Psoas muscle (tissue), 8 donors: Measurements from ENCODE around the gene USP17L24. TPM values are rescaled to one million over a fixed set of nuclear protein-coding genes. Genes with fewer than 3 reads are reported as not detected.
"Not testable (repeated sequence)": the region's sequence is repeated elsewhere in the genome, so short reads cannot be mapped to it uniquely, and the experiment has no call there.

Experiments used
- ATAC-seq, 4 donors: fragments of 200-7000 bp; cut with Tn5 transposase; one replicate each; pipeline ENCODE4 v1.9.1; 2020; ENCODE audit warnings: moderate library complexity in 3 of 4, mild to moderate bottlenecking in 2 of 4
- DNase-seq, 2 donors: peaks; one replicate each; pipeline ENCODE4 v3.0.0-alpha.2; 2020
- H3K27ac ChIP-seq: fragments of 200-600 bp; one replicate; pipeline ENCODE4 v1.8.0; 2022
- H3K27me3 ChIP-seq, 3 donors: fragments of 200-600 bp in 1 of 3; one replicate each; pipeline versions ENCODE4 v1.6.1 to v1.8.0; 2013 to 2022; ENCODE audit warnings: low read length in 2 of 3, mild to moderate bottlenecking in 2 of 3, moderate library complexity in 1 of 3; ENCODE audit not compliant: insufficient read depth in 3 of 3
- H3K36me3 ChIP-seq, 2 donors: fragments of 200-600 bp in 1 of 2; one replicate each; pipeline versions ENCODE4 v1.6.1 to v1.8.0; 2013 to 2022; ENCODE audit warnings: low read depth in 1 of 2, mild to moderate bottlenecking in 1 of 2, moderate library complexity in 1 of 2; ENCODE audit not compliant: insufficient read depth in 1 of 2
- H3K4me1 ChIP-seq: fragments of 200-600 bp; one replicate; pipeline ENCODE4 v1.8.0; 2022
- H3K4me3 ChIP-seq: fragments of 200-600 bp; one replicate; pipeline ENCODE4 v1.8.0; 2022; ENCODE audit warnings: mild to moderate bottlenecking
- H3K9me3 ChIP-seq: fragments of 200-600 bp; one replicate; pipeline ENCODE4 v1.8.0; 2022
- WGBS, 3 donors: extraction: QIAGEN DNeasy Blood & Tissue Kit; methylation state at CpG; one replicate each; pipeline versions ENCODE4 v1.1.6 to v1.1.7; 2013; 5-methylcytosine and 5-hydroxymethylcytosine counted together
- intact Hi-C, 2 donors: fragments of 100-400 bp; cut with DNase I; formaldehyde crosslinking; loops; one replicate each; pipeline versions ENCODE4 v1.11.0 to v1.14.2; 2022
- long read RNA-seq, 2 donors: library from polyadenylated mRNA; unstranded; transcript quantifications; one replicate each; pipeline ENCODE4 v2.0.0, GENCODE V29; 2021
- polyA plus RNA-seq, 3 donors: library from polyadenylated mRNA; stranded (reverse); fragments of 200-250 nt; gene quantifications; one replicate each; pipeline ENCODE4 v1.2.3, GENCODE V29; 2013
- total RNA-seq, 4 donors: library from RNA; stranded (reverse); fragmentation: NEBNext Ultra II Directional in 2 of 4; extraction: Animal tissue kit (Norgen Biotek cat#: 25700) in 2 of 4; gene quantifications; one replicate each; pipeline versions ENCODE4 v1.2.1 to v1.2.4, GENCODE V29; 2021 to 2023
- donor health status: healthy with polysubstance abuse.
- donor health status: DM: no; HTN: no; CAD: no; lungs with moderate emphysema.
- donor health status: Bipolar disorder and iron deficiency.
- donor health status: healthy.
- donor health status: DM: yes; HTN: yes; CAD: no.
- donor health status: DM: no; HTN: no; CAD: no.
- donor health status: DM: no; HTN: no; CAD: no.
- donor health status: DM: yes; HTN: yes; CAD: no.

Gene USP17L24
- not detected for total RNA-seq
- not detected for polyA plus RNA-seq
- long read RNA-seq, donor 1, result 0 reads
- long read RNA-seq, donor 2, result 0 reads

- H3K9me3 ChIP-seq, H3K27ac ChIP-seq, H3K36me3 ChIP-seq, DNase-seq, H3K4me3 ChIP-seq, intact Hi-C loops, H3K27me3 ChIP-seq, ATAC-seq, H3K4me1 ChIP-seq: not testable (repeated sequence)
- WGBS, 3 donors, result no CpG with 5 or more reads among the region's 15 CpGs
Measured at GRCh38 chr4:9324865-9325264, at the start of gene USP17L24. TSS of gene USP17L24 (plus strand) at chr4:9325165. CDS start at chr4:9325165, 0 bp downstream.

GRCh38 chr4:9324191-9324590 is 774 bp upstream of the USP17L24 start:
- ATAC-seq, intact Hi-C loops, H3K4me1 ChIP-seq, H3K9me3 ChIP-seq, H3K4me3 ChIP-seq, DNase-seq, H3K27ac ChIP-seq, H3K36me3 ChIP-seq, H3K27me3 ChIP-seq: not testable (repeated sequence)
- WGBS, 3 donors, result 90 to 100% (median 94%) methylated on average over 1 of the region's 13 CpGs

- H3K27me3 ChIP-seq, H3K4me3 ChIP-seq, H3K4me1 ChIP-seq, ATAC-seq, H3K27ac ChIP-seq, H3K36me3 ChIP-seq, intact Hi-C loops, DNase-seq, H3K9me3 ChIP-seq: not testable (repeated sequence)
- no CpG with 5 or more reads among the region's 15 CpGs for WGBS, 3 donors
Measured at GRCh38 chr4:9329611-9330010, 4.6 kb downstream of the USP17L24 start, which contains the start of gene USP17L25. TSS of gene USP17L25 (plus strand) at chr4:9329911. CDS start at chr4:9329911, 0 bp downstream.

- H3K27me3 ChIP-seq, DNase-seq, ATAC-seq, H3K9me3 ChIP-seq, H3K27ac ChIP-seq, intact Hi-C loops, H3K36me3 ChIP-seq, H3K4me1 ChIP-seq, H3K4me3 ChIP-seq: not testable (repeated sequence)
- 83% methylated on average over 9 of the region's 15 CpGs; no CpG with 5 or more reads in 2 of the 3 donors for WGBS, 3 donors
Measured at GRCh38 chr4:9334358-9334757, 9.4 kb downstream of the USP17L24 start, which contains the start of gene USP17L26. TSS of gene USP17L26 (plus strand) at chr4:9334658. CDS start at chr4:9334658, 0 bp downstream.

GRCh38 chr4:9339103-9339502 is 14.1 kb downstream of the USP17L24 start, which contains the start of gene USP17L5:
TSS of gene USP17L5 (plus strand) at chr4:9339403. CDS start at chr4:9339403, 0 bp downstream.
- H3K4me3 ChIP-seq, ATAC-seq, DNase-seq, H3K27me3 ChIP-seq, H3K4me1 ChIP-seq, H3K36me3 ChIP-seq, intact Hi-C loops, H3K9me3 ChIP-seq, H3K27ac ChIP-seq: not testable (repeated sequence)
- no CpG with 5 or more reads among the region's 15 CpGs for WGBS, 3 donors

GRCh38 chr4:9343848-9344247 is 18.9 kb downstream of the USP17L24 start, which contains the start of gene USP17L27:
TSS of gene USP17L27 (plus strand) at chr4:9344148. CDS start at chr4:9344148, 0 bp downstream.
- H3K27ac ChIP-seq, H3K36me3 ChIP-seq, H3K4me3 ChIP-seq, intact Hi-C loops, H3K27me3 ChIP-seq, H3K4me1 ChIP-seq, ATAC-seq, DNase-seq, H3K9me3 ChIP-seq: not testable (repeated sequence)
- no CpG with 5 or more reads among the region's 15 CpGs for WGBS, 3 donors

GRCh38 chr4:9348593-9348992 is 23.6 kb downstream of the USP17L24 start, which contains the start of gene USP17L28:
TSS of gene USP17L28 (plus strand) at chr4:9348893. CDS start at chr4:9348893, 0 bp downstream.
- H3K27ac ChIP-seq, intact Hi-C loops, H3K4me3 ChIP-seq, H3K27me3 ChIP-seq, H3K9me3 ChIP-seq, H3K36me3 ChIP-seq, H3K4me1 ChIP-seq, ATAC-seq, DNase-seq: not testable (repeated sequence)
- WGBS, 3 donors, result no CpG with 5 or more reads among the region's 15 CpGs

GRCh38 chr4:9350866-9351265 is 25.9 kb downstream of the USP17L24 start:
- ATAC-seq, H3K9me3 ChIP-seq, H3K27ac ChIP-seq, H3K36me3 ChIP-seq, H3K27me3 ChIP-seq, H3K4me3 ChIP-seq, DNase-seq, intact Hi-C loops, H3K4me1 ChIP-seq: not testable (repeated sequence)
- 93 to 94% methylated on average over 12 to 13 of the region's 18 CpGs; no CpG with 5 or more reads in 1 of the 3 donors for WGBS, 3 donors

GRCh38 chr4:9353338-9353737 is 28.4 kb downstream of the USP17L24 start, which contains the start of gene USP17L29:
TSS of gene USP17L29 (plus strand) at chr4:9353638. CDS start at chr4:9353638, 0 bp downstream.
- H3K4me3 ChIP-seq, H3K9me3 ChIP-seq, H3K27ac ChIP-seq, H3K27me3 ChIP-seq, H3K4me1 ChIP-seq, ATAC-seq, DNase-seq, H3K36me3 ChIP-seq, intact Hi-C loops: not testable (repeated sequence)
- no CpG with 5 or more reads among the region's 15 CpGs for WGBS, 3 donors

GRCh38 chr4:9362829-9363228 is 37.9 kb downstream of the USP17L24 start, which contains the start of gene USP17L30:
TSS of gene USP17L30 (plus strand) at chr4:9363129. CDS start at chr4:9363129, 0 bp downstream.
- ATAC-seq, H3K4me3 ChIP-seq, DNase-seq, H3K27ac ChIP-seq, H3K9me3 ChIP-seq, H3K36me3 ChIP-seq, H3K4me1 ChIP-seq, intact Hi-C loops, H3K27me3 ChIP-seq: not testable (repeated sequence)
- WGBS, 3 donors, result no CpG with 5 or more reads among the region's 15 CpGs
